Measurements from ENCODE around the gene SFTPB. TPM values are rescaled to one million over a fixed set of nuclear protein-coding genes. Genes with fewer than 3 reads are reported as not detected.

The SFTPB gene
- total RNA-seq, 1 experiment from 2014 or later: 7.6 TPM

GRCh38 chr2:85646166-85646565 lies 21.8 kb downstream of the SFTPB start (continued):
- TF ChIP-seq, protein P1, sequence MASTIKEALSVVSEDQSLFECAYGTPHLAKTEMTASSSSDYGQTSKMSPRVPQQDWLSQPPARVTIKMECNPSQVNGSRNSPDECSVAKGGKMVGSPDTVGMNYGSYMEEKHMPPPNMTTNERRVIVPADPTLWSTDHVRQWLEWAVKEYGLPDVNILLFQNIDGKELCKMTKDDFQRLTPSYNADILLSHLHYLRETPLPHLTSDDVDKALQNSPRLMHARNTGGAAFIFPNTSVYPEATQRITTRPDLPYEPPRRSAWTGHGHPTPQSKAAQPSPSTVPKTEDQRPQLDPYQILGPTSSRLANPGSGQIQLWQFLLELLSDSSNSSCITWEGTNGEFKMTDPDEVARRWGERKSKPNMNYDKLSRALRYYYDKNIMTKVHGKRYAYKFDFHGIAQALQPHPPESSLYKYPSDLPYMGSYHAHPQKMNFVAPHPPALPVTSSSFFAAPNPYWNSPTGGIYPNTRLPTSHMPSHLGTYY (CRISPR knock-in tag; IDR thresholded peaks at IDR 0.05): no peak
- TF ChIP-seq ZNF138 (CRISPR knock-in tag; conservative IDR thresholded peaks at IDR 0.05) (no peak), NR1H2 (CRISPR knock-in tag; IDR thresholded peaks at IDR 0.05) (no peak), ZBTB43 (CRISPR knock-in tag; IDR thresholded peaks at IDR 0.05) (no peak)

DNA sequence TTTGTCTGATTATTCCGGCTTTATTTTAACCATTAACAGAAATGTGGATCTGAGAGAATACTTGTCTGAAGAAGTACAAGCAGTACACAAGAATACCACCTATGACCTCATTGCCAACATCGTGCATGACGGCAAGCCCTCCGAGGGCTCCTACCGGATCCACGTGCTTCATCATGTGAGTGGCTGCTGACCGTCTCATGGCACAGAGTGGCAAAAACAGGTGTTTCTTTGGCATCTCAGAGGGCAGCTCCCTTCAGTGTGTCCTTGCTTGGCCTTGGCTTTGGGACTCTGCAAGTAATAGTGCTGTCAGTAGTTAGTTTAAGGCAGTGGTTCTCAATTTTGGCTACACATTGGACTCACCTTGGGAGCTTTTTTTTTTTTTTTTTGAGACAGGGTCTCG lies 23.1 kb downstream of the SFTPB start:
- H3K9me3 Mint-ChIP-seq: no peaks in the 10 kb centered on the region
- no peak overlapping the region for H3K4me3 Mint-ChIP-seq
- DNase-seq (ENCODE audit: low spot score): no peak
- peaks cover 90% of the 10 kb centered on the region for H3K36me3 Mint-ChIP-seq
- no peaks in the 10 kb centered on the region; the same call in 1 of the 2 replicates for H3K27me3 Mint-ChIP-seq (ENCODE audit: low read depth)
- no peak overlapping the region for H3K27ac Mint-ChIP-seq
- ATAC-seq: no peak
- CTCF ChIA-PET: interaction anchor here (1.4 kb wide), 1 partner anchor 7 kb away, joined by 5 read pairs; no protein-coding TSS in a partner anchor
- H3K4me1 Mint-ChIP-seq: no peaks in the 10 kb centered on the region
- POLR2A ChIA-PET: no interaction called here
- TF ChIP-seq FOXP1 (CRISPR knock-in tag; IDR thresholded peaks at IDR 0.05; ENCODE audit: borderline replicate concordance) (no peak), NR2C2 (CRISPR knock-in tag; IDR thresholded peaks at IDR 0.05) (no peak), MAX (CRISPR knock-in tag; IDR thresholded peaks at IDR 0.05) (no peak), PRRX2 (CRISPR knock-in tag; IDR thresholded peaks at IDR 0.05) (no peak), ETV6 (CRISPR knock-in tag; IDR thresholded peaks at IDR 0.05) (no peak), ZNF138 (CRISPR knock-in tag; conservative IDR thresholded peaks at IDR 0.05) (no peak), SP1 (CRISPR knock-in tag; conservative IDR thresholded peaks at IDR 0.05) (no peak), ZNF423 (CRISPR knock-in tag; IDR thresholded peaks at IDR 0.05) (no peak), ZSCAN18 (CRISPR knock-in tag; IDR thresholded peaks at IDR 0.05) (no peak), GRHL2 (CRISPR knock-in tag; IDR thresholded peaks at IDR 0.05; ENCODE audit: insufficient replicate concordance, severe bottlenecking) (no peak), TEAD4 (CRISPR knock-in tag; IDR thresholded peaks at IDR 0.05) (no peak), MXD4 (CRISPR knock-in tag; IDR thresholded peaks at IDR 0.05; ENCODE audit: borderline replicate concordance) (no peak)

- ATAC-seq: no peak
- no peak overlapping the region for H3K27ac Mint-ChIP-seq
- no peaks in the 10 kb centered on the region for H3K9me3 Mint-ChIP-seq
- ChIA-PET POLR2A (no interaction called here), CTCF (no interaction called here)
- H3K27me3 Mint-ChIP-seq (ENCODE audit: low read depth): no peaks in the 10 kb centered on the region; the same call in 1 of the 2 replicates
- H3K4me1 Mint-ChIP-seq: no peaks in the 10 kb centered on the region
- H3K4me3 Mint-ChIP-seq: no peak overlapping the region
- DNase-seq (ENCODE audit: low spot score): no peak
- peaks cover 81% of the 10 kb centered on the region for H3K36me3 Mint-ChIP-seq
- TF ChIP-seq, protein P2, sequence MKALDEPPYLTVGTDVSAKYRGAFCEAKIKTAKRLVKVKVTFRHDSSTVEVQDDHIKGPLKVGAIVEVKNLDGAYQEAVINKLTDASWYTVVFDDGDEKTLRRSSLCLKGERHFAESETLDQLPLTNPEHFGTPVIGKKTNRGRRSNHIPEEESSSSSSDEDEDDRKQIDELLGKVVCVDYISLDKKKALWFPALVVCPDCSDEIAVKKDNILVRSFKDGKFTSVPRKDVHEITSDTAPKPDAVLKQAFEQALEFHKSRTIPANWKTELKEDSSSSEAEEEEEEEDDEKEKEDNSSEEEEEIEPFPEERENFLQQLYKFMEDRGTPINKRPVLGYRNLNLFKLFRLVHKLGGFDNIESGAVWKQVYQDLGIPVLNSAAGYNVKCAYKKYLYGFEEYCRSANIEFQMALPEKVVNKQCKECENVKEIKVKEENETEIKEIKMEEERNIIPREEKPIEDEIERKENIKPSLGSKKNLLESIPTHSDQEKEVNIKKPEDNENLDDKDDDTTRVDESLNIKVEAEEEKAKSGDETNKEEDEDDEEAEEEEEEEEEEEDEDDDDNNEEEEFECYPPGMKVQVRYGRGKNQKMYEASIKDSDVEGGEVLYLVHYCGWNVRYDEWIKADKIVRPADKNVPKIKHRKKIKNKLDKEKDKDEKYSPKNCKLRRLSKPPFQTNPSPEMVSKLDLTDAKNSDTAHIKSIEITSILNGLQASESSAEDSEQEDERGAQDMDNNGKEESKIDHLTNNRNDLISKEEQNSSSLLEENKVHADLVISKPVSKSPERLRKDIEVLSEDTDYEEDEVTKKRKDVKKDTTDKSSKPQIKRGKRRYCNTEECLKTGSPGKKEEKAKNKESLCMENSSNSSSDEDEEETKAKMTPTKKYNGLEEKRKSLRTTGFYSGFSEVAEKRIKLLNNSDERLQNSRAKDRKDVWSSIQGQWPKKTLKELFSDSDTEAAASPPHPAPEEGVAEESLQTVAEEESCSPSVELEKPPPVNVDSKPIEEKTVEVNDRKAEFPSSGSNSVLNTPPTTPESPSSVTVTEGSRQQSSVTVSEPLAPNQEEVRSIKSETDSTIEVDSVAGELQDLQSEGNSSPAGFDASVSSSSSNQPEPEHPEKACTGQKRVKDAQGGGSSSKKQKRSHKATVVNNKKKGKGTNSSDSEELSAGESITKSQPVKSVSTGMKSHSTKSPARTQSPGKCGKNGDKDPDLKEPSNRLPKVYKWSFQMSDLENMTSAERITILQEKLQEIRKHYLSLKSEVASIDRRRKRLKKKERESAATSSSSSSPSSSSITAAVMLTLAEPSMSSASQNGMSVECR (CRISPR knock-in tag; IDR thresholded peaks at IDR 0.05; ENCODE audit: borderline replicate concordance): no peak
- TF ChIP-seq EMX1 (CRISPR knock-in tag; IDR thresholded peaks at IDR 0.05) (no peak), GTF2I (CRISPR knock-in tag; conservative IDR thresholded peaks at IDR 0.05) (no peak), FOXJ3 (CRISPR knock-in tag; IDR thresholded peaks at IDR 0.05; ENCODE audit: borderline replicate concordance) (no peak), NR3C1 (CRISPR knock-in tag; conservative IDR thresholded peaks at IDR 0.05; ENCODE audit: low read depth) (no peak), ZNF512 (CRISPR knock-in tag; IDR thresholded peaks at IDR 0.05; ENCODE audit: borderline replicate concordance) (no peak)
- TF ChIP-seq, protein P3, sequence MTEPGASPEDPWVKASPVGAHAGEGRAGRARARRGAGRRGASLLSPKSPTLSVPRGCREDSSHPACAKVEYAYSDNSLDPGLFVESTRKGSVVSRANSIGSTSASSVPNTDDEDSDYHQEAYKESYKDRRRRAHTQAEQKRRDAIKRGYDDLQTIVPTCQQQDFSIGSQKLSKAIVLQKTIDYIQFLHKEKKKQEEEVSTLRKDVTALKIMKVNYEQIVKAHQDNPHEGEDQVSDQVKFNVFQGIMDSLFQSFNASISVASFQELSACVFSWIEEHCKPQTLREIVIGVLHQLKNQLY (CRISPR knock-in tag; IDR thresholded peaks at IDR 0.05): no peak
Measured at GRCh38 chr2:85642725-85643124, 25.3 kb downstream of the SFTPB start.
